ENCODE results near the gene HEATR3.

- TF ChIP-seq SP1 (IDR thresholded peaks at IDR 0.05) = no peak
- TF ChIP-seq NFRKB (IDR thresholded peaks at IDR 0.05) = no peak
- no peak for TF ChIP-seq ELF4 (IDR thresholded peaks at IDR 0.05)
- TF ChIP-seq BHLHE40 (IDR thresholded peaks at IDR 0.05; ENCODE audit: borderline replicate concordance) = no peak
- TF ChIP-seq FOXM1 (IDR thresholded peaks at IDR 0.05; ENCODE audit: borderline replicate concordance) = no peak
These were observed 48.8 kb downstream of the HEATR3 start for GRCh38 chr16:50114357-50115129.

All from HEK293T (cell line).